Activated naive CD8-positive, alpha-beta T cell treated with anti-CD3 and anti-CD28 coated beads, Interleukin-2, amount 50 U/mL, for 24 hours (primary cell): Measurements from ENCODE around the gene VTI1A.

ENCODE experiments used
- ATAC-seq: fragments of 150-1000 bp; cut with Tn5 transposase; one replicate; pipeline ENCODE4 v1.10.0; 2021
- DNase-seq: peaks from one replicate; pipeline ENCODE4 v3.0.0; 2021
- H3K27ac Mint-ChIP-seq: one replicate; pipeline ENCODE4 v1.8.0; 2021; ENCODE audit warnings: mild to moderate bottlenecking, mixed read lengths
- H3K27me3 Mint-ChIP-seq: one replicate; pipeline ENCODE4 v1.8.0; 2021; ENCODE audit warnings: mixed read lengths
- H3K36me3 Mint-ChIP-seq: one replicate; pipeline ENCODE4 v1.8.0; 2021; ENCODE audit warnings: low read depth, mixed read lengths
- H3K4me1 Mint-ChIP-seq: one replicate; pipeline ENCODE4 v1.8.0; 2021; ENCODE audit warnings: mixed read lengths
- H3K4me3 Mint-ChIP-seq: one replicate; pipeline ENCODE4 v1.8.0; 2021; ENCODE audit warnings: mild to moderate bottlenecking, moderate library complexity, mixed read lengths
- H3K9me3 Mint-ChIP-seq: one replicate; pipeline ENCODE4 v1.8.0; 2021; ENCODE audit warnings: mixed read lengths

Gene VTI1A

GRCh38 chr10:112761256-112761655 lies 314.2 kb downstream of the VTI1A start:
- H3K4me1 Mint-ChIP-seq, result no peaks in the 10 kb centered on the region
- H3K9me3 Mint-ChIP-seq, result no peaks in the 10 kb centered on the region
- H3K36me3 Mint-ChIP-seq, result peaks cover 7% of the 10 kb centered on the region
- H3K27me3 Mint-ChIP-seq, result no peaks in the 10 kb centered on the region
- no peak overlapping the region for H3K27ac Mint-ChIP-seq
- DNase-seq (no peak), ATAC-seq (no peak)
- no peak overlapping the region for H3K4me3 Mint-ChIP-seq

GRCh38 chr10:112763916-112764520 lies 317.0 kb downstream of the VTI1A start:
- Mint-ChIP-seq H3K36me3 (peaks cover 4% of the 10 kb centered on the region), H3K27ac (no peak overlapping the region), H3K27me3 (no peaks in the 10 kb centered on the region), H3K9me3 (no peaks in the 10 kb centered on the region), H3K4me1 (no peaks in the 10 kb centered on the region), H3K4me3 (no peak overlapping the region)
- no peak for ATAC-seq
- DNase-seq, result no peak

- Mint-ChIP-seq H3K4me3 (no peak overlapping the region), H3K9me3 (no peaks in the 10 kb centered on the region), H3K36me3 (peaks cover 3% of the 10 kb centered on the region), H3K27me3 (no peaks in the 10 kb centered on the region), H3K4me1 (no peaks in the 10 kb centered on the region), H3K27ac (no peak overlapping the region)
- DNase-seq (no peak), ATAC-seq (no peak)
These were observed 318.8 kb downstream of the VTI1A start for GRCh38 chr10:112765717-112766235.

- peaks cover 8% of the 10 kb centered on the region for H3K36me3 Mint-ChIP-seq
- no peaks in the 10 kb centered on the region for H3K27me3 Mint-ChIP-seq
- ATAC-seq (no peak), DNase-seq (no peak)
- no peaks in the 10 kb centered on the region for H3K9me3 Mint-ChIP-seq
- no peaks in the 10 kb centered on the region for H3K4me1 Mint-ChIP-seq
- H3K27ac Mint-ChIP-seq, result no peak overlapping the region
- no peak overlapping the region for H3K4me3 Mint-ChIP-seq
These were observed 319.6 kb downstream of the VTI1A start for GRCh38 chr10:112766636-112767035.

- ATAC-seq, result no peak
- no peak for DNase-seq
- no peaks in the 10 kb centered on the region for H3K4me1 Mint-ChIP-seq
- H3K36me3 Mint-ChIP-seq, result peaks cover 8% of the 10 kb centered on the region
- H3K9me3 Mint-ChIP-seq, result no peaks in the 10 kb centered on the region
- H3K27ac Mint-ChIP-seq, result no peak overlapping the region
- no peak overlapping the region for H3K4me3 Mint-ChIP-seq
- no peaks in the 10 kb centered on the region for H3K27me3 Mint-ChIP-seq
These were observed 320.1 kb downstream of the VTI1A start for GRCh38 chr10:112767156-112767555.

GRCh38 chr10:112768121-112768520 lies 321.1 kb downstream of the VTI1A start:
- H3K4me3 Mint-ChIP-seq, result no peak overlapping the region
- ATAC-seq (no peak), DNase-seq (no peak)
- H3K27me3 Mint-ChIP-seq, result no peaks in the 10 kb centered on the region
- H3K27ac Mint-ChIP-seq, result no peak overlapping the region
- no peaks in the 10 kb centered on the region for H3K9me3 Mint-ChIP-seq
- H3K4me1 Mint-ChIP-seq, result no peaks in the 10 kb centered on the region
- peaks cover 11% of the 10 kb centered on the region for H3K36me3 Mint-ChIP-seq

- no peak for DNase-seq
- H3K4me1 Mint-ChIP-seq, result no peaks in the 10 kb centered on the region
- no peak for ATAC-seq
- no peaks in the 10 kb centered on the region for H3K27me3 Mint-ChIP-seq
- no peak overlapping the region for H3K27ac Mint-ChIP-seq
- no peaks in the 10 kb centered on the region for H3K9me3 Mint-ChIP-seq
- no peak overlapping the region for H3K4me3 Mint-ChIP-seq
- H3K36me3 Mint-ChIP-seq, result peaks cover 13% of the 10 kb centered on the region
These were observed 322.1 kb downstream of the VTI1A start for GRCh38 chr10:112769081-112769480.

- H3K4me3 Mint-ChIP-seq, result no peak overlapping the region
- H3K36me3 Mint-ChIP-seq, result peaks cover 13% of the 10 kb centered on the region
These were observed 322.8 kb downstream of the VTI1A start for GRCh38 chr10:112769611-112770370.

GRCh38 chr10:112771733-112772132 lies 324.7 kb downstream of the VTI1A start:
- Mint-ChIP-seq H3K4me1 (no peaks in the 10 kb centered on the region), H3K27me3 (no peaks in the 10 kb centered on the region), H3K27ac (no peak overlapping the region), H3K36me3 (peaks cover 11% of the 10 kb centered on the region), H3K9me3 (no peaks in the 10 kb centered on the region), H3K4me3 (no peak overlapping the region)
- DNase-seq (no peak), ATAC-seq (no peak)

More at GRCh38 chr10:112769611-112770370, 322.8 kb downstream of the VTI1A start:
- H3K27me3 Mint-ChIP-seq, result no peaks in the 10 kb centered on the region
- no peaks in the 10 kb centered on the region for H3K4me1 Mint-ChIP-seq
- no peak overlapping the region for H3K27ac Mint-ChIP-seq
- DNase-seq, result no peak
- no peaks in the 10 kb centered on the region for H3K9me3 Mint-ChIP-seq
- ATAC-seq, result no peak

GRCh38 chr10:112773783-112774182 lies 326.8 kb downstream of the VTI1A start:
- H3K27me3 Mint-ChIP-seq, result no peaks in the 10 kb centered on the region
- no peak overlapping the region for H3K4me3 Mint-ChIP-seq
- no peaks in the 10 kb centered on the region for H3K4me1 Mint-ChIP-seq
- DNase-seq, result no peak
- no peak overlapping the region for H3K27ac Mint-ChIP-seq
- H3K36me3 Mint-ChIP-seq, result peaks cover 11% of the 10 kb centered on the region
- no peaks in the 10 kb centered on the region for H3K9me3 Mint-ChIP-seq
- no peak for ATAC-seq

GRCh38 chr10:112774210-112774609 lies 327.2 kb downstream of the VTI1A start:
- peaks cover 11% of the 10 kb centered on the region for H3K36me3 Mint-ChIP-seq
- DNase-seq, result no peak

GRCh38 chr10:112774798-112775197 lies 327.8 kb downstream of the VTI1A start:
- ATAC-seq, result no peak
- peaks cover 11% of the 10 kb centered on the region for H3K36me3 Mint-ChIP-seq
- H3K27ac Mint-ChIP-seq, result no peak overlapping the region

More at GRCh38 chr10:112774210-112774609, 327.2 kb downstream of the VTI1A start:
- Mint-ChIP-seq H3K4me1 (no peaks in the 10 kb centered on the region), H3K27ac (no peak overlapping the region), H3K9me3 (no peaks in the 10 kb centered on the region), H3K27me3 (no peaks in the 10 kb centered on the region), H3K4me3 (no peak overlapping the region)
- ATAC-seq, result no peak

GRCh38 chr10:112775381-112775780 lies 328.4 kb downstream of the VTI1A start:
- peaks cover 11% of the 10 kb centered on the region for H3K36me3 Mint-ChIP-seq
- no peaks in the 10 kb centered on the region for H3K4me1 Mint-ChIP-seq
- H3K9me3 Mint-ChIP-seq, result no peaks in the 10 kb centered on the region
- H3K27ac Mint-ChIP-seq, result no peak overlapping the region
- H3K27me3 Mint-ChIP-seq, result no peaks in the 10 kb centered on the region
- no peak overlapping the region for H3K4me3 Mint-ChIP-seq
- DNase-seq (no peak), ATAC-seq (no peak)

More at GRCh38 chr10:112774798-112775197, 327.8 kb downstream of the VTI1A start:
- DNase-seq, result no peak
- Mint-ChIP-seq H3K9me3 (no peaks in the 10 kb centered on the region), H3K4me1 (no peaks in the 10 kb centered on the region), H3K4me3 (no peak overlapping the region), H3K27me3 (no peaks in the 10 kb centered on the region)

GRCh38 chr10:112775892-112776674 lies 329.1 kb downstream of the VTI1A start:
- Mint-ChIP-seq H3K4me3 (no peak overlapping the region), H3K4me1 (no peaks in the 10 kb centered on the region), H3K9me3 (no peaks in the 10 kb centered on the region), H3K36me3 (peaks cover 8% of the 10 kb centered on the region), H3K27me3 (no peaks in the 10 kb centered on the region), H3K27ac (no peak overlapping the region)
- no peak for ATAC-seq
- no peak for DNase-seq
